H9 (cell line): Measurements from ENCODE around the gene RNGTT. TPM values are rescaled to one million over a fixed set of nuclear protein-coding genes. Genes with fewer than 3 reads are reported as not detected.

ENCODE experiments used
- DNase-seq: peaks from one replicate; pipeline ENCODE4 v3.0.0-alpha.2; 2017
- H2AFZ ChIP-seq: one replicate; pipeline ENCODE4 v1.6.1; 2013; ENCODE audit warnings: mild to moderate bottlenecking, low read length, control low read depth, moderate library complexity
- H2AK5ac ChIP-seq: 2 replicates; pipeline ENCODE4 v1.6.1; 2013; ENCODE audit warnings: low read length, control low read depth, mixed read lengths; ENCODE audit not compliant: insufficient read length
- H2BK120ac ChIP-seq: one replicate; pipeline ENCODE4 v1.6.1; 2013; ENCODE audit warnings: low read depth, mild to moderate bottlenecking, low read length, control low read depth, inconsistent platforms; ENCODE audit not compliant: poor library complexity, severe bottlenecking
- H2BK12ac ChIP-seq: 2 replicates; pipeline ENCODE4 v1.6.1; 2013; ENCODE audit warnings: low read length, control low read depth, mixed read lengths, low read depth; ENCODE audit not compliant: insufficient read length
- H2BK15ac ChIP-seq: 2 replicates; pipeline ENCODE4 v1.6.1; 2013; ENCODE audit warnings: low read depth, low read length, control low read depth
- H2BK20ac ChIP-seq: one replicate; pipeline ENCODE4 v1.6.1; 2013; ENCODE audit warnings: low read depth, mild to moderate bottlenecking, low read length, control low read depth, inconsistent platforms; ENCODE audit not compliant: poor library complexity, severe bottlenecking
- H2BK5ac ChIP-seq: 2 replicates; pipeline ENCODE4 v1.6.1; 2013; ENCODE audit warnings: low read length, control low read depth, mixed read lengths; ENCODE audit not compliant: insufficient read length
- H3K14ac ChIP-seq: 2 replicates; pipeline ENCODE4 v1.6.1; 2013; ENCODE audit warnings: low read length, control low read depth; ENCODE audit not compliant: insufficient read depth
- H3K18ac ChIP-seq: 2 replicates; pipeline ENCODE4 v1.6.1; 2013; ENCODE audit warnings: low read depth, mild to moderate bottlenecking, mixed read lengths, low read length, control low read depth; ENCODE audit not compliant: insufficient read length
- H3K23ac ChIP-seq: 2 replicates; pipeline ENCODE4 v1.6.1; 2013; ENCODE audit warnings: low read length, control low read depth, mixed read lengths, low read depth; ENCODE audit not compliant: insufficient read length
- H3K23me2 ChIP-seq: 2 replicates; pipeline ENCODE4 v1.6.1; 2013; ENCODE audit warnings: low read depth, mild to moderate bottlenecking, mixed read lengths, low read length, control low read depth; ENCODE audit not compliant: insufficient read length, poor library complexity, severe bottlenecking
- H3K27ac ChIP-seq: 2 replicates; pipeline ENCODE4 v1.5.1; 2013; ENCODE audit warnings: low read length, control low read depth, mixed read lengths, low read depth; ENCODE audit not compliant: insufficient read length
- H3K27me3 ChIP-seq: 2 replicates; pipeline ENCODE4 v1.6.1; 2013; ENCODE audit warnings: low read length, control low read depth, inconsistent platforms; ENCODE audit not compliant: insufficient read depth
- H3K4ac ChIP-seq: 2 replicates; pipeline ENCODE4 v1.6.1; 2013; ENCODE audit warnings: low read depth, mild to moderate bottlenecking, control low read depth, inconsistent platforms, low read length, moderate library complexity
- H3K4me1 ChIP-seq: 2 replicates; pipeline ENCODE4 v1.6.1; 2013; ENCODE audit warnings: low read length, control low read depth, inconsistent platforms; ENCODE audit not compliant: insufficient read depth
- H3K4me2 ChIP-seq: 2 replicates; pipeline ENCODE4 v1.6.1; 2013; ENCODE audit warnings: low read length, control low read depth, mixed read lengths; ENCODE audit not compliant: insufficient read length, insufficient read depth
- H3K56ac ChIP-seq: 2 replicates; pipeline ENCODE4 v1.6.1; 2013; ENCODE audit warnings: low read depth, mild to moderate bottlenecking, mixed read lengths, low read length, control low read depth; ENCODE audit not compliant: insufficient read length
- H3K79me1 ChIP-seq: 2 replicates; pipeline ENCODE4 v1.6.1; 2013; ENCODE audit warnings: low read depth, mild to moderate bottlenecking, moderate library complexity, low read length, control low read depth, inconsistent platforms; ENCODE audit not compliant: insufficient read depth, poor library complexity, severe bottlenecking
- H3K79me2 ChIP-seq: 2 replicates; pipeline ENCODE4 v1.6.1; 2013; ENCODE audit warnings: low read length, control low read depth, inconsistent platforms; ENCODE audit not compliant: insufficient read depth
- H3K9ac ChIP-seq: 2 replicates; pipeline ENCODE4 v1.6.1; 2013; ENCODE audit warnings: low read length, control low read depth, mixed read lengths; ENCODE audit not compliant: insufficient read length; ENCODE audit errors: extremely low read depth
- H3K9me3 ChIP-seq: one replicate; pipeline ENCODE4 v1.6.1; 2013; ENCODE audit warnings: low read depth, low read length, inconsistent platforms; ENCODE audit not compliant: control insufficient read depth
- H3T11ph ChIP-seq: one replicate; pipeline ENCODE4 v1.6.1; 2013; ENCODE audit warnings: mild to moderate bottlenecking, low read length, control low read depth, inconsistent platforms
- H4K20me1 ChIP-seq: one replicate; pipeline ENCODE4 v1.6.1; 2013; ENCODE audit not compliant: control insufficient read depth, insufficient read length, insufficient read depth
- H4K5ac ChIP-seq: 2 replicates; pipeline ENCODE4 v1.6.1; 2013; ENCODE audit warnings: low read depth, mild to moderate bottlenecking, mixed read lengths, low read length, control low read depth; ENCODE audit not compliant: insufficient read length
- H4K8ac ChIP-seq: replicated peaks from 2 replicates; pipeline ENCODE4 v1.6.1; 2013; ENCODE audit warnings: low read length, control low read depth, mixed read lengths, low read depth; ENCODE audit not compliant: insufficient read length
- H4K91ac ChIP-seq: 2 replicates; pipeline ENCODE4 v1.6.1; 2013; ENCODE audit warnings: low read depth, mild to moderate bottlenecking, moderate library complexity, mixed read lengths, low read length, control low read depth; ENCODE audit not compliant: insufficient read length
- H3K27ac Mint-ChIP-seq, 3 experiments: 2 replicates in 2 of 3; 3 replicates in 1 of 3; pipeline ENCODE4 v1.8.0; 2020 to 2021; ENCODE audit warnings: mixed read lengths in 3 of 3, mild to moderate bottlenecking in 1 of 3, moderate library complexity in 1 of 3
- H3K27me3 Mint-ChIP-seq: 2 replicates; pipeline ENCODE4 v1.8.0; 2021; ENCODE audit warnings: low read depth, mild to moderate bottlenecking, moderate library complexity, mixed read lengths
- H3K36me3 Mint-ChIP-seq, 3 experiments: 2 replicates in 2 of 3; 3 replicates in 1 of 3; pipeline ENCODE4 v1.8.0; 2020 to 2021; ENCODE audit warnings: low read depth in 3 of 3, mixed read lengths in 3 of 3; ENCODE audit not compliant: insufficient read depth in 1 of 3
- H3K4me1 Mint-ChIP-seq, 2 experiments: 2 replicates each; pipeline ENCODE4 v1.8.0; 2020; ENCODE audit warnings: mixed read lengths in 2 of 2
- H3K4me3 Mint-ChIP-seq, 2 experiments: 2 replicates in 1 of 2; 3 replicates in 1 of 2; pipeline ENCODE4 v1.8.0; 2020 to 2021; ENCODE audit warnings: mild to moderate bottlenecking in 2 of 2, mixed read lengths in 2 of 2, moderate library complexity in 1 of 2
- H3K9me3 Mint-ChIP-seq, 2 experiments: 2 replicates in 1 of 2; 3 replicates in 1 of 2; pipeline ENCODE4 v1.8.0; 2020; ENCODE audit warnings: mild to moderate bottlenecking in 2 of 2, mixed read lengths in 2 of 2, moderate library complexity in 1 of 2
- WGBS: extraction: QIAGEN DNeasy Blood & Tissue Kit; methylation state at CpG from one replicate; pipeline ENCODE4 v1.1.7; 2013; ENCODE audit warnings: missing lambda C conversion rate, low lambda C conversion rate, mixed read lengths; ENCODE audit not compliant: insufficient read length; ENCODE audit errors: extremely low coverage; 5-methylcytosine and 5-hydroxymethylcytosine counted together
- total RNA-seq: library from RNA; stranded (reverse); gene quantifications from 2 replicates; pipeline ENCODE4 v1.2.1, GENCODE V29; 2021
- TF ChIP-seq, protein P1 (sequence below): fragments of 200-600 bp; sonication (generic); conservative IDR thresholded peaks from 3 replicates; pipeline ENCODE4 v1.8.0; 2021; ENCODE audit warnings: antibody characterized with exemption, mild to moderate bottlenecking

Gene RNGTT
- total RNA-seq, 1 experiment from 2014 or later, result 20.5 TPM

DNA sequence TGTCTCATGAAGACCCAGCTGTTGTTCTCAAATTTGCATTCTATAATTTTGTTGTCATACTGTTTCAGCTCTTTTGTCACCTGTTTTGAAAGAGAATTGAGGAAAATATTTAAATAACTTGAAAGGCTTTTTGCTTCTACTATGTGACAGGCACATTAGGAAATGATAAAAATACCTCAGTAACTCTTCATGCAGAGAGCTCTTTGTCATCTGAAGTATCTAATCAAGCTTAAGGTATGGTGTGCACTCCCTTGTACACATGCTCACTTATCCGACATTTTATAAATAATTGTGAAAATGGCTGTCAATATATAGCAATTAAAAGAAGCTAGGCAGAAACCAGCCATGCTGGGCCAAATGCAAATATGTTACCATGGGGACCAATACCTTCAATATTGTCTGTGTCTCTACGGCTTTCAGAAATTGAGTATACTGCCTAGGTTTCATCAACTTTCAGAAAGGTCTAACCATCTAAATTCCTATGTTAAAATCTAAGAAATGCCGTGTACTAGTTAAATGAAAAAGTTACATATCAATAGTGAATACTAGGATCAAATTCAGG lies 349.0 kb downstream of the RNGTT start:
- H3K56ac ChIP-seq, result no peak overlapping the region
- no peaks in the 10 kb centered on the region for H3K9me3 ChIP-seq
- H2BK20ac ChIP-seq, result no peak overlapping the region
- H3K4me3 Mint-ChIP-seq, result no peak overlapping the region
- no peak overlapping the region for H3K27ac ChIP-seq
- no peak overlapping the region for H3T11ph ChIP-seq
- no peaks in the 10 kb centered on the region for H3K4me1 ChIP-seq
- no peak overlapping the region for H3K14ac ChIP-seq
- no peaks in the 10 kb centered on the region for H3K79me2 ChIP-seq
- no peak overlapping the region for H4K5ac ChIP-seq
- H4K8ac ChIP-seq, result no peak overlapping the region
- TF ChIP-seq, protein P1, sequence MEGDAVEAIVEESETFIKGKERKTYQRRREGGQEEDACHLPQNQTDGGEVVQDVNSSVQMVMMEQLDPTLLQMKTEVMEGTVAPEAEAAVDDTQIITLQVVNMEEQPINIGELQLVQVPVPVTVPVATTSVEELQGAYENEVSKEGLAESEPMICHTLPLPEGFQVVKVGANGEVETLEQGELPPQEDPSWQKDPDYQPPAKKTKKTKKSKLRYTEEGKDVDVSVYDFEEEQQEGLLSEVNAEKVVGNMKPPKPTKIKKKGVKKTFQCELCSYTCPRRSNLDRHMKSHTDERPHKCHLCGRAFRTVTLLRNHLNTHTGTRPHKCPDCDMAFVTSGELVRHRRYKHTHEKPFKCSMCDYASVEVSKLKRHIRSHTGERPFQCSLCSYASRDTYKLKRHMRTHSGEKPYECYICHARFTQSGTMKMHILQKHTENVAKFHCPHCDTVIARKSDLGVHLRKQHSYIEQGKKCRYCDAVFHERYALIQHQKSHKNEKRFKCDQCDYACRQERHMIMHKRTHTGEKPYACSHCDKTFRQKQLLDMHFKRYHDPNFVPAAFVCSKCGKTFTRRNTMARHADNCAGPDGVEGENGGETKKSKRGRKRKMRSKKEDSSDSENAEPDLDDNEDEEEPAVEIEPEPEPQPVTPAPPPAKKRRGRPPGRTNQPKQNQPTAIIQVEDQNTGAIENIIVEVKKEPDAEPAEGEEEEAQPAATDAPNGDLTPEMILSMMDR, result no peak
- no peak overlapping the region for H3K27ac Mint-ChIP-seq
- H4K20me1 ChIP-seq, result no peaks in the 10 kb centered on the region
- no peaks in the 10 kb centered on the region for H3K27me3 ChIP-seq
- H3K9me3 Mint-ChIP-seq, result no peaks in the 10 kb centered on the region; a peak in 1 of 5 replicates
- no peak overlapping the region for H3K4me2 ChIP-seq
- no peak overlapping the region for H2AK5ac ChIP-seq
- no peaks in the 10 kb centered on the region for H3K79me1 ChIP-seq
- no peak for DNase-seq
- no peak overlapping the region for H3K23ac ChIP-seq
- WGBS, result no CpG with 5 or more reads among the region's 3 CpGs
- H3K18ac ChIP-seq, result no peak overlapping the region
- no peak overlapping the region for H4K91ac ChIP-seq
- H3K4ac ChIP-seq, result no peak overlapping the region
- H3K9ac ChIP-seq, result no peak overlapping the region
- H2BK12ac ChIP-seq, result no peak overlapping the region
- H2BK5ac ChIP-seq, result no peak overlapping the region
- no peak overlapping the region for H2BK15ac ChIP-seq
- no peaks in the 10 kb centered on the region for H3K23me2 ChIP-seq
- peaks cover 0 to 1% (median 0%) of the 10 kb centered on the region in 3 experiments; a peak in 3 of 7 replicates for H3K36me3 Mint-ChIP-seq
- H3K27me3 Mint-ChIP-seq, result no peaks in the 10 kb centered on the region
- H2AFZ ChIP-seq, result no peak overlapping the region
- peaks cover 5 to 6% of the 10 kb centered on the region in 2 experiments; a peak in 3 of 4 replicates for H3K4me1 Mint-ChIP-seq
- no peak overlapping the region for H2BK120ac ChIP-seq
